HepG2 (cell line): Measurements from ENCODE around the gene NEFH. TPM values are rescaled to one million over a fixed set of nuclear protein-coding genes. Genes with fewer than 3 reads are reported as not detected.

Experiments used
- ATAC-seq: fragments of 200-7000 bp; cut with Tn5 transposase; 3 replicates; pipeline ENCODE4 v1.9.1; 2020; ENCODE audit warnings: mild to moderate bottlenecking, moderate library complexity
- BruUV-seq: library from RNA; stranded (reverse); fragments of 400-500 nt; replicated peaks from 2 replicates; lab custom pipeline; 2021; lab: Mats Ljungman, UMichigan
- CTCF ChIA-PET: fragments of 300-600 bp; formaldehyde crosslinking; extraction: SDS; loops from one replicate; lab custom pipeline; 2021; ENCODE audit warnings: low total read pairs, inconsistent platforms, low intra/inter-chr PET ratio; lab: Yijun Ruan, JAX
- POLR2A ChIA-PET: fragments of 350-600 bp; sonication (Branson Sonifier 250); formaldehyde crosslinking; loops from one replicate; lab custom pipeline; 2020; ENCODE audit warnings: antibody characterized with exemption, inconsistent platforms; lab: Yijun Ruan, JAX
- DNase-seq: peaks from one replicate; pipeline ENCODE4 v3.0.0-alpha.2; 2015; ENCODE audit warnings: low spot score
- FAIRE-seq: peaks from 3 replicates; lab custom pipeline; 2011; peaks lifted over from hg19 to GRCh38; lab: Jason Lieb, UNC
- H2AFZ ChIP-seq: one replicate; pipeline ENCODE4 v1.6.1; 2011; ENCODE audit warnings: low read length, inconsistent platforms
- H3K27ac ChIP-seq: fragments of 300-600 bp; 3 replicates; pipeline ENCODE4 v1.8.0; 2011; ENCODE audit warnings: mixed run types, mild to moderate bottlenecking, mixed read lengths, low read length, inconsistent platforms; ENCODE audit not compliant: insufficient read depth; ENCODE audit errors: extremely low read length
- H3K27me3 ChIP-seq, 2 experiments: fragments of 200-600 bp in 1 of 2; 2 replicates in 1 of 2; 3 replicates in 1 of 2; pipeline versions ENCODE4 v1.6.0 to v1.8.0; 2011; ENCODE audit warnings: low read length in 2 of 2, mild to moderate bottlenecking in 2 of 2, moderate library complexity in 2 of 2, inconsistent platforms in 1 of 2; ENCODE audit not compliant: insufficient read depth in 2 of 2, control insufficient read depth in 1 of 2
- H3K36me3 ChIP-seq, 2 experiments: fragments of 200-600 bp in 1 of 2; replicated peaks in 1 of 2; 2 replicates in 1 of 2; 3 replicates in 1 of 2; pipeline versions ENCODE4 v1.5.1 to v1.8.0; 2011; ENCODE audit warnings: low read length in 2 of 2, inconsistent platforms in 1 of 2; ENCODE audit not compliant: insufficient read depth in 2 of 2, control insufficient read depth in 1 of 2
- H3K4me1 ChIP-seq: 2 replicates; pipeline ENCODE4 v1.5.1; 2012; ENCODE audit warnings: low read length, inconsistent platforms; ENCODE audit not compliant: insufficient read depth
- H3K4me2 ChIP-seq: 2 replicates; pipeline ENCODE4 v1.6.0; 2011; ENCODE audit warnings: low read depth, low read length, inconsistent platforms
- H3K4me3 ChIP-seq, 3 experiments: fragments of 200-600 bp in 1 of 3; sonication (generic), shearing (Covaris generic) in 1 of 3; replicated peaks in 1 of 3; 2 replicates each; pipeline ENCODE4 v1.5.1; 2011 to 2016; ENCODE audit warnings: low read length in 3 of 3, inconsistent platforms in 2 of 3, low read depth in 2 of 3, mild to moderate bottlenecking in 2 of 3, control low read depth in 1 of 3, mixed read lengths in 1 of 3; ENCODE audit not compliant: insufficient read depth in 1 of 3
- H3K79me2 ChIP-seq: one replicate; pipeline ENCODE4 v1.6.1; 2011; ENCODE audit warnings: low read length, inconsistent platforms; ENCODE audit not compliant: insufficient read depth
- H3K9ac ChIP-seq: 2 replicates; pipeline ENCODE4 v1.6.0; 2011; ENCODE audit warnings: mild to moderate bottlenecking, low read depth, low read length, inconsistent platforms; ENCODE audit not compliant: insufficient read depth
- H3K9me3 ChIP-seq: 2 replicates; pipeline ENCODE4 v1.5.1; 2012; ENCODE audit warnings: mild to moderate bottlenecking, low read length
- H4K20me1 ChIP-seq: 2 replicates; pipeline ENCODE4 v1.6.0; 2011; ENCODE audit warnings: inconsistent platforms, mild to moderate bottlenecking, low read length, moderate library complexity; ENCODE audit not compliant: insufficient read depth
- HMG20A ChIP-seq: IDR thresholded peaks from 2 replicates; pipeline ENCODE4 v1.6.1; 2016; ENCODE audit warnings: borderline replicate concordance
- KDM2A ChIP-seq: sonication (generic); formaldehyde crosslinking; IDR thresholded peaks from 2 replicates; pipeline ENCODE4 v1.4.0; 2020; ENCODE audit warnings: low read depth, missing genetic modification reagents, borderline replicate concordance
- NCOA2 ChIP-seq: sonication (generic); formaldehyde crosslinking; IDR thresholded peaks from 2 replicates; pipeline ENCODE4 v1.8.0; 2022; ENCODE audit warnings: inconsistent platforms
- NONO ChIP-seq, 2 experiments: fragments of 450-650 bp in 1 of 2; sonication (generic) in 1 of 2; formaldehyde crosslinking in 1 of 2; IDR thresholded peaks in 1 of 2; conservative IDR thresholded peaks in 1 of 2; 2 replicates each; pipeline versions ENCODE4 v1.6.1 to v1.8.0; 2017 to 2022; ENCODE audit warnings: mild to moderate bottlenecking in 1 of 2, missing genetic modification reagents in 1 of 2, moderate library complexity in 1 of 2
- RBAK ChIP-seq: sonication (generic); formaldehyde crosslinking; IDR thresholded peaks from 2 replicates; pipeline ENCODE4 v1.5.1; 2020; ENCODE audit warnings: mild to moderate bottlenecking, missing genetic modification reagents
- SMARCC2 ChIP-seq: fragments of 450-650 bp; IDR thresholded peaks from 2 replicates; pipeline ENCODE4 v1.6.1; 2017; ENCODE audit warnings: antibody characterized with exemption, mild to moderate bottlenecking
- SMARCE1 ChIP-seq: fragments of 450-650 bp; IDR thresholded peaks from 2 replicates; pipeline ENCODE4 v1.6.1; 2017; ENCODE audit warnings: borderline replicate concordance
- YY1 ChIP-seq: IDR thresholded peaks from 2 replicates; pipeline ENCODE4 v1.6.1; 2011; ENCODE audit warnings: low read length, low read depth, moderate library complexity, mild to moderate bottlenecking; ENCODE audit not compliant: insufficient read depth, insufficient replicate concordance
- WGBS: methylation state at CpG from one replicate; pipeline ENCODE4 v1.1.6; 2017; ENCODE audit warnings: low lambda C conversion rate; 5-methylcytosine and 5-hydroxymethylcytosine counted together
- in situ Hi-C: cut with HindIII; loops from 2 replicates; pipeline ENCODE4 v1.10.0; 2017; ENCODE audit warnings: low pct_unique_long_range_greater_than_20kb; ENCODE audit not compliant: extremely low pct_ligation_motif_present
- intact Hi-C: fragments of 100-400 bp; cut with micrococcal nuclease; formaldehyde crosslinking; loops from one replicate; pipeline ENCODE4 v1.10.0; 2022; ENCODE audit not compliant: unreplicated experiment
- polyA plus RNA-seq, 8 experiments: library from polyadenylated mRNA; depleted of rRNA in 3 of 8; stranded (reverse) in 7 of 8; unstranded in 1 of 8; fragments of >200 nt; fragmentation: Illumina TruSeq in 4 of 8; extraction: Trizol in 4 of 8; gene quantifications; 2 replicates each; pipeline versions ENCODE4 v1.2.1 to v1.2.3, GENCODE V29; 2011 to 2016; ENCODE audit warnings: low read depth in 4 of 8, missing spikeins in 1 of 8, mixed read lengths in 1 of 8; ENCODE audit not compliant: insufficient read depth in 1 of 8
- total RNA-seq, 5 experiments: library from RNA; depleted of rRNA; stranded (reverse); fragments of >200 nt; fragmentation: Illumina TruSeq; extraction: Trizol; gene quantifications; 2 replicates each; pipeline ENCODE4 v1.2.3, GENCODE V29; 2016; ENCODE audit warnings: low read depth in 1 of 5
- TF ChIP-seq, protein P1 (sequence below): sonication (generic); formaldehyde crosslinking; IDR thresholded peaks from 2 replicates; pipeline ENCODE4 v1.5.1; 2020; ENCODE audit warnings: missing genetic modification reagents, mild to moderate bottlenecking, borderline replicate concordance

The NEFH gene
- total and polyA plus RNA-seq, 2 of the 13 experiments (the other 11 are each of a cell fraction or from before 2014, with no cell fraction given): not detected

DNA sequence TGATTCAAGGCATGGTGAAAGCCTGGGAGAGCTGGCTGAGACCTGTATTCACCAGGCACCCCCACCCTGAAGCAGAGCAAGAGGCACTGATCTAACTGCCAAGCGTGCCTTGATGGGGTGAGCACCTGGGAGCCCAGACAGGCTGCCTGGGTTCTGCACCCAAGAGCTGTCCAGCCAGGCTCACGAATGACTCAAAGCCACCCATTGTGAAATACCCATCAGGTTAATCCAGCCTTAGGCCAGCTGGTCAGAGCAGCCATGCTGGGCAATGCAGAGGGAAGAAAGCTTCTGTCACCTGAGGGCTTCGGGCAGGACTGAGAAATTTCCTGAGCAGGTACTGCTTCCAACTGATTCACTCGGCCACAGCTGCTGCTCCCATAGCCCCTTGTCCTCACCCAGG, 51.4 kb downstream of the NEFH start:
- Histone ChIP-seq H3K4me3 (no peak overlapping the region), H3K27me3 (no peaks in the 10 kb centered on the region), H3K79me2 (no peaks in the 10 kb centered on the region), H3K27ac (no peak overlapping the region), H3K9me3 (no peaks in the 10 kb centered on the region), H3K4me2 (no peak overlapping the region), H4K20me1 (no peaks in the 10 kb centered on the region), H3K9ac (no peak overlapping the region), H2AFZ (no peak overlapping the region), H3K4me1 (peaks cover 9% of the 10 kb centered on the region), H3K36me3 (peaks cover 22 to 88% of the 10 kb centered on the region in 2 experiments)
- ChIA-PET POLR2A (no interaction called here), CTCF (no interaction called here)
- no peak for FAIRE-seq
- in situ Hi-C loops (no loop called here), intact Hi-C loops (no loop called here)
- WGBS: 100% methylated on average over 2 of the region's 4 CpGs
- ATAC-seq: no peak
- no TSS peak for BruUV-seq
- no peak for DNase-seq
- TF ChIP-seq SMARCE1 (no peak), HMG20A (no peak), KDM2A (CRISPR knock-in tag) (no peak), NCOA2 (CRISPR knock-in tag) (no peak)

DNA sequence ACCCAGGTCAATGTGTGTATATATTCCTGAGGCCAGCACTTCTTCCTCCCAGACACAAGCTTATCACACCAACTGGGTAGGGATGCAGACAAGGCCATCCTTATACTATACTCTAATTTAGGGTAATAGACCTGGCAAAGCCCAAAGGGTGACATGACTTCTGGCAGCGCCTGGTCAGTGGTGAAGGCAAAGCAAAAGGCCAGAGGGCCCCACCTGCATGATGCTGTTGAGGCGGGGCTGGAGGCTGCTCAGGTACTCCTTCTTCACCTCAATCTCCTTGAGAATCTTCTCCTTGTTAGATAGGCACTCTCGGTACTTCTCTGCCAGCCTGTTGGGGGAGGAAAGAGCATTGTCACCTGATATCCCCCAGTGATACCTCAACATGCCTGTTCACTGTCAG, 56.4 kb downstream of the NEFH start:
- no TSS peak for BruUV-seq
- TF ChIP-seq, protein P1, sequence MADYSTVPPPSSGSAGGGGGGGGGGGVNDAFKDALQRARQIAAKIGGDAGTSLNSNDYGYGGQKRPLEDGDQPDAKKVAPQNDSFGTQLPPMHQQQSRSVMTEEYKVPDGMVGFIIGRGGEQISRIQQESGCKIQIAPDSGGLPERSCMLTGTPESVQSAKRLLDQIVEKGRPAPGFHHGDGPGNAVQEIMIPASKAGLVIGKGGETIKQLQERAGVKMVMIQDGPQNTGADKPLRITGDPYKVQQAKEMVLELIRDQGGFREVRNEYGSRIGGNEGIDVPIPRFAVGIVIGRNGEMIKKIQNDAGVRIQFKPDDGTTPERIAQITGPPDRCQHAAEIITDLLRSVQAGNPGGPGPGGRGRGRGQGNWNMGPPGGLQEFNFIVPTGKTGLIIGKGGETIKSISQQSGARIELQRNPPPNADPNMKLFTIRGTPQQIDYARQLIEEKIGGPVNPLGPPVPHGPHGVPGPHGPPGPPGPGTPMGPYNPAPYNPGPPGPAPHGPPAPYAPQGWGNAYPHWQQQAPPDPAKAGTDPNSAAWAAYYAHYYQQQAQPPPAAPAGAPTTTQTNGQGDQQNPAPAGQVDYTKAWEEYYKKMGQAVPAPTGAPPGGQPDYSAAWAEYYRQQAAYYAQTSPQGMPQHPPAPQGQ (CRISPR knock-in tag): no peak
- TF ChIP-seq YY1 (no peak), NONO (IDR thresholded peaks at IDR 0.05) (no peak), NONO (CRISPR knock-in tag; conservative IDR thresholded peaks at IDR 0.05) (no peak), SMARCC2 (no peak), RBAK (CRISPR knock-in tag) (no peak)
- Histone ChIP-seq H3K79me2 (no peaks in the 10 kb centered on the region), H3K36me3 (peaks cover 16 to 82% of the 10 kb centered on the region in 2 experiments; a peak in 4 of 5 replicates), H3K27ac (no peak overlapping the region), H3K4me2 (no peak overlapping the region), H4K20me1 (no peaks in the 10 kb centered on the region), H2AFZ (no peak overlapping the region), H3K27me3 (no peaks in the 10 kb centered on the region), H3K9me3 (no peaks in the 10 kb centered on the region), H3K4me3 (no peak overlapping the region), H3K4me1 (peaks cover 18% of the 10 kb centered on the region), H3K9ac (no peak overlapping the region)
- ChIA-PET POLR2A (interaction anchor here (0.5 to 2.9 kb wide), 3 partner anchors 17 to 45 kb away, joined by 3 to 7 read pairs (median 3); partner anchors contain the start of gene THOC5), CTCF (no interaction called here)
- WGBS: 100% methylated on average over 1 of the region's 3 CpGs
- in situ Hi-C loops (no loop called here), intact Hi-C loops (no loop called here)
- FAIRE-seq (no peak), ATAC-seq (no peak), DNase-seq (no peak)
